Measurements from ENCODE around the gene PSMD7. TPM values are rescaled to one million over a fixed set of nuclear protein-coding genes. Genes with fewer than 3 reads are reported as not detected.

PSMD7 gene
- total and polyA plus RNA-seq, 2 experiments from 2014 or later = 116 to 165 TPM

GRCh38 chr16:74325641-74326040, 29.0 kb downstream of the PSMD7 start:
- no peaks in the 10 kb centered on the region; the same call in 2 of the 3 replicates for H3K4me1 Mint-ChIP-seq

More at GRCh38 chr16:74325641-74326040, 29.0 kb downstream of the PSMD7 start:
- no peak for TF ChIP-seq ZNF331 (CRISPR knock-in tag; IDR thresholded peaks at IDR 0.05; ENCODE audit: low read depth)
- no peak for TF ChIP-seq NANOG (IDR thresholded peaks at IDR 0.05; ENCODE audit: borderline replicate concordance)
- no peak for TF ChIP-seq STAT1 (IDR thresholded peaks at IDR 0.05; ENCODE audit: unreplicated experiment)
- no peak for TF ChIP-seq POLR2AphosphoS5 (IDR thresholded peaks at IDR 0.05; ENCODE audit: low read depth)
- TF ChIP-seq REST (IDR thresholded peaks at IDR 0.05; ENCODE audit: unreplicated experiment) = no peak
- TF ChIP-seq CREB1 (CRISPR knock-in tag; IDR thresholded peaks at IDR 0.05; ENCODE audit: low read depth) = no peak
- TF ChIP-seq ZNF114 (CRISPR knock-in tag; IDR thresholded peaks at IDR 0.05) = no peak
- TF ChIP-seq CTCF (conservative IDR thresholded peaks at IDR 0.05; ENCODE audit: low read depth in 2 of 2) = no peak
- no peak for TF ChIP-seq JUNB (IDR thresholded peaks at IDR 0.05; ENCODE audit: unreplicated experiment)
- no peak for TF ChIP-seq EZH2phosphoT487 (IDR thresholded peaks at IDR 0.05; ENCODE audit: unreplicated experiment)
- TF ChIP-seq EZH2 (IDR thresholded peaks at IDR 0.05; ENCODE audit: low read depth, unreplicated experiment) = no peak
- no peak for TF ChIP-seq ETS1 (IDR thresholded peaks at IDR 0.05)
- no peak for TF ChIP-seq ZNF462 (CRISPR knock-in tag; IDR thresholded peaks at IDR 0.05)
- H3K4me3 Mint-ChIP-seq = no peak overlapping the region
- Histone ChIP-seq H3F3A (replicated peaks; ENCODE audit: low read depth) (no peaks in the 10 kb centered on the region), H3K4me2 (no peak overlapping the region), H3K79me2 (replicated peaks; ENCODE audit: insufficient read depth) (no peaks in the 10 kb centered on the region), H3K27me3 (ENCODE audit: insufficient read depth) (no peaks in the 10 kb centered on the region), H2AFZ (no peak overlapping the region), H4K20me1 (replicated peaks; ENCODE audit: insufficient read depth) (no peaks in the 10 kb centered on the region), H3K4me1 (ENCODE audit: insufficient read depth) (no peaks in the 10 kb centered on the region), H3K36me3 (ENCODE audit: insufficient read depth) (no peaks in the 10 kb centered on the region; the same call in 1 of the 2 replicates), H3K4me3 (no peak overlapping the region), H3K27ac (ENCODE audit: low read depth) (no peak overlapping the region), H3K9me2 (ENCODE audit: insufficient read depth) (no peaks in the 10 kb centered on the region)
- peaks cover 39% of the 10 kb centered on the region for H3K36me3 Mint-ChIP-seq (ENCODE audit: low read depth)
- DNase-seq (ENCODE audit: low spot score) = no peak
- H3K27me3 Mint-ChIP-seq (ENCODE audit: insufficient read depth, low read depth, poor library complexity) = peaks cover 5% of the 10 kb centered on the region
- 0 out of 2 replicates have a peak overlapping the region, but pooled peaks have one; percentile 54 for H3K27ac Mint-ChIP-seq
- no peaks in the 10 kb centered on the region for H3K9me3 Mint-ChIP-seq
- no peak for ATAC-seq

Data from GM23338 (cell line).